GM21381 (cell line): ENCODE measurements around the gene MYH1.

Source experiments
- ATAC-seq: cut with Tn5 transposase; IDR thresholded peaks from one replicate; pipeline ENCODE4 v1.9.1; 2021; ENCODE audit warnings: mild to moderate bottlenecking, moderate library complexity; ENCODE audit not compliant: unreplicated experiment

MYH1 gene

DNA sequence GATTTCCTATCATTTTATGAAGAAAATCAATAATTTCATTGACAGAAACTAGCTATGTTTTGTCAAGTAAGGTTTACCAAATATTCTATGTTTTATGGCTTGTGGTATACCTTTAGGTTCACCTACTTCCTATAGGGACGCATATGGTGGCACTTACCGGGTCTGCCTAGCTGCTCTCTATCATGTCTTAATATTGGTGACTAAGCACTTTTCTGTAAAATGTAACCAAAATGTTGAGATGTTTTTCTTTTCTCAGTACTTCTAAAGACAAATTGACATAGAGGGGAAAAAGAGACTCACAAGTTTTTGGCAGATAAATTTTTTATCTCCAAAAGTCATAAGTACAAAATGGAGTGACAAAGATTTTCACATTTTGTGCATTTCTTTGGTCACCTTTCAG is 26.3 kb downstream of the MYH1 start:
- no peak for ATAC-seq

DNA sequence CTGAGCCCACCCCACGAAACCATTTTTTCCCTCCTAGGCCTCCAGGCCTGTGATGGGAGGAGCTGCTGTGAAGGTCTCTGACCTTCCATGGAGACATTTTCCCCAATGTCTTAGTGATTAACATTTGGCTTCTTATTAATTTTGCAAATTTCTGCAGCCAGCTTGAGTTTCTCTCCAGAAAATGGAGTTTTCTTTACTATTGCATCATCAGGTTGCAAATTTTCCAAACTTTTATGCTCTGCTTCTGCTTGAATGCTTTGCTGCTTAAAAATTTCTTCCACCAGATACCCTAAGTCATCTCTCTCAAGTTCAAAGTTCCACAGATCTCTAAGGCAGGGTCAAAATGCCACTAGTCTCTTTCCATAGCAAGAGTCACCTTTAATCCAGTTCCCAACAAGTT is 36.1 kb downstream of the MYH1 start:
- no peak for ATAC-seq

DNA sequence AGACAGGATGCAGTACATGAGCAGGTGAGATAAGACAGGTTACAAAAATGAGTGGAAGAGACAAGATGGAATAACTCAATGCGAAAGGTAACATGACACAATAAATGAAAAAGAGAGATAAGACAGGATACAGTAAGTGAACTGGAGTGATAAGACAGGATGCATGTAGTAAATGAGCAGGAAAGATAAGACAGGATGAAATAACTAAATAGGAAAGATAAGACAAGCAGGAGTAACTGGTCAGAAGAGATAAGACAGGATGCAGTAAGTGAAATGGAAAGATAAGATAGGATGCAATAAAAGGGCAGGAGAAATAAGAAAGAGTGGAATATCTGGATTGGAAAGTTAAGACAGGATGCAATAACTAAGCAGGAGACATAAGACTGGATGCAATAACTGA is 40.6 kb downstream of the MYH1 start:
- ATAC-seq, result no peak

DNA sequence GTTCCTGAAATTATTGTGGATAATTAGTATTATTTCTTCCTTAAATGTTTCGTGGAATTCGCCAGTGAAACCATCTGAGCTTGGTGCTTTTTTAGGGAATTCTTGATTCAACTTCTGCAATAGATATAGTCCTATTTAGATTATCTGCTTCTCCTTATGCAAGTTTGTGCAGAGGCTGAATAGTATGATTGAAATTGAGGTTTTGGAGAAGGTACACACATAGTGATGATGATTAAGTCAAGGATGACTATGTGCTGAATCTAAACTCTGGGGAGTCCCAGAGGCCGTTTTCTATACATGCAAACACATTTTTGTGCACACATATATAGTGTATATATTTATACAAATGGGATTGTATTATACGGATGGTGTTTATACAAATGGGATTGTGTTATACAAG is 43.8 kb downstream of the MYH1 start:
- no peak for ATAC-seq

DNA sequence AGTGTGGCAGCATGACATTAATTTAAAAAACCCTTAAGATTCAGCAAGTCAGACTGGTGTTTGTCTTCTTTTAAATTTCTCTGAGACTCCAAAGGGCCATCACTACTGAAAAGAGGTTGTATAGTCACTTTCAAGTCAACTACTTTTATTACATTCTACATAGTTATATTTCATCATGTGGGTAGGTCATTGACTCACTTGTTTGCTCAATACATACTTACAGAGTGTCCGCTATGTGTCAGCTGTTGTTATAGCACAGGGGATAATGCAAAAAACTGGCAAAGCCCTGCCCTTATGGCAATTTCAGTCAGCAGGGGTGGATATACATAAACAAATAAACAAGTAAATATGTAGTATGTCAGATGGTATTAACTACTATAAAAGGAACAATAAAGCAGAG is 46.5 kb downstream of the MYH1 start:
- ATAC-seq, result no peak

DNA sequence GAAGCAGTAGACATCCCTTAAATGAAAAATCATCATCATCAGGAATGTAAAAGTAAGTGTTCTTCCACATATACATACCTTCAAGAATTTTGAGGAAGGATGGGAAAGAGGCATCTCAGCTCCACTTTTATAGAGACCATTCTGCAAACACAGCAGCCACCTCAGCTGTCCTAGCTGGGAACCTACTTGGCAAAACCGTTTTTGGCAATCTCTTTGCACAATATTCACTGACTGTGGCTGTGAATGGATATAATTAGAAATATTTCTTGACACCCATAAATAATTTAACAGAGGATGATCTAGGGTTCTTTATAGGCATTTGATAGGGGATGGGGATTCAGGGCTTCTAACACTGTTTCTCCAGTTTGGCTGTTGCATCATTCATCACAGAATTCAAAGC is 48.9 kb downstream of the MYH1 start, which contains the start of gene MYH4:
MYH4 (minus strand) TSS at position 101 of the 400 bp plus-strand sequence. CDS start 2,814 bp downstream, outside the sequence.
- no peak for ATAC-seq

DNA sequence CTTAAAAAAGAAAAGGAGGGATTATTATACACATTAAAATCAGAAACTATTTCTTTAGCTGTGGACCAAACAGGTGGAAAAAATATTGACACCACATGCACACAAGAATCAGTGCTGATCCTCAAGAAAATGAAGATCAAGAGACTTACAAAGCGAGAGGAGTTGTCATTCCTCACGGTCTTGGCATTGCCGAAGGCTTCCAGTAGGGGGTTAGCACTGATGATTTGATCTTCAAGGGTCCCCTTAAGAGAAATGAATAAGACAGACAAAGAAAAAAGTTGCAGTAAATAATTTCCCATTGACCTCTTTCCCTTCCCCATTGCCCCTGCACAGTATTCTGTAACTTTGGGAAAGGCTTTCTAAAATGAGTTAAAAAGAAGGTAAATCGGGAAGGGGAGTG is 54.9 kb downstream of the MYH1 start:
- no peak for ATAC-seq

DNA sequence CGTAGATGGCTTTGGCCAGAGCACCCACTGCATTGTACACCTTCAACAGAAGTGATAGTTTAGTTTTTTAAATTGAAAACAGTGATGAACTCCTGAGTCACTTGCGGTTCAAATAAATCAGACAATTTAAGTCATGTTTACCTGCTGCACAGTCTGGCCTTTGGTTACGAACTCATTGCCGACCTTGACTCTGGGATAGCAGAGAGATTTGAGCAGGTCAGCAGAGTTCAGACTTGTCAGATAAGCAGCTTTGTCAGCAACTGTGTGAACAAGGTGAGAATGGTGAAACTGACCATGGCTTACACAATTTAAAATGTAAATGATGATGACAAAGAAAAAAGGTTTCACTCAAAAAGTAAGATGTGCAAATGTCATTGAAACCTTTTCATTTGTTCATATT is 58.3 kb downstream of the MYH1 start:
- no peak for ATAC-seq

DNA sequence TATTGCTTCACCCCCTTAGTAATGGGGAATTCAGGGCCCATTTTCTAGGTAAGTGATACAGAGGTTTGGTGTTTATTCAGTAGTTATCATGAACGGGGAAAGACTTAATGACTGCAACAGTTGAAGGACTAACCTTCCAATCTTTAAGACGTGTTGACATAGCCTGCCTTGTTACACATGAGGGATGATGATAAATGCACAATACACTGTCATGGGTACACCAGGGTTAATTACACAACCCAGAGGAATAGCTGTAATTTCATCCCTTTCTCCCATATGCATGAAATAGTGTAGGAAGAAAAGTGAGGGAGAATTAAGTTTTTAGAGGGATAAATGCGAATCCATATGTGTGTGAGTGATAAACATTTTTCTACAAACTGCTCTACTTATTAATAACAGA is 59.6 kb downstream of the MYH1 start:
- no peak for ATAC-seq

DNA sequence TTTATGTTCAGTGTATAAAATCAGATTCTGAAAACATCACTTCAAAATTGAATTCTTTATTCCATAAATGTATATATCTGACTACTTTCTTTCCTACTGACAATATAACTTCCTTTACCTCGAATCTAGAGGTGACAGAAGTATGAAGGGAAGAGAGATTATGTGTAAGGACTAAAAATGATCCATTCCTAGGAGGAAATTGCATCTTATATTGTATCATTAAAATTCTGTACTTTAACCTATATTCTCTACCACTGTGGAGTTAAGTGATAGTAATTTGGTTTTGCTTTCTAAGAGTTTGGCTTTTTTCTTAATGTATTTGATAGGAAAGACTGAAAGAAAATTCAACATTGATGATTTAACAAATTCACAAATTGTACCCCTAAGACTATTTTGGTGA is 60.4 kb downstream of the MYH1 start:
- no peak for ATAC-seq

DNA sequence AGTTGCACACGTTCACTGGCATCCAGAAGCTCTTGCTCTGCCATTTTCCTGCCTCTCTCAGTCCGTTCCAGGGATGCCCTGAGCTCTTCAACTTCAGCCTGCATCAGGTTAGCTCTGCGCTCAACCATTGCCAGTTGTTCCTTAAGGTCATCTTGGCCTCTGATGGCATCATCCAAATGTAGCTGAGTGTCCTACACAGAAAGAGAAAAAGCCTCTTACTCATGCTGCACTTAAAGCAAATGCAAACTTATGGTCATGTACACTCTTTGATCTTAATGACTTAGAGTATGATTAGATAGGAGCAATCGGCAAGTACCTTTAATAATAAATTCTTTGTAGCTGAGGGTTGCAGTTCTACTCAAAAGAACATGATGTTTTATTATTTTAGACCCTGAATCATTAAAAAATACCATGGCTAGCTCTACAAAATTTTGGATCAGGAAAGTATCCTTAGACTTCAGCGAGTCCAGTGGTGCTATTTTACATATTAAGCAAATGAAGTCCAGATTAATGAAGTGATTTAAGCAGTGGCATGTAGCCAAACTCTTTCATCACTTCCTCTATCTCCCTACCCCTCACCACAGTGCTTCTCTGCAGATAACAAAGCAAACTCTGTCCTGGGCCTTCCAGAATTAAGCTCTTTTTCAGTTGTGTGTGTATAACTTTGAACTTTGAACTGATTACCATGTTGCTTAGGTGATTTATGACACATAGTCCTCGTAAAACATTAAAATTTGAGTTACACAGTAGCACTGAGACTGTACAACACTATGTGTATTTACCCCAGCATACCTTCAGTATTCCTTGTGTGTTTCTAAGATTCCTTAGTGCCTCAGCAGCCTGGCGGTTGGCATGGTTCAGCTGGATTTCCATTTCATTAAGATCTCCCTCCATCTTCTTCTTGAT is 71.1 kb downstream of the MYH1 start:
- ATAC-seq, result no peak
